Stomach smooth muscle (tissue), 2 donors: ENCODE measurements around the gene ZNF689.

ENCODE experiments used
- H3K27ac ChIP-seq: one replicate; pipeline ENCODE4 v1.7.0; 2013; ENCODE audit warnings: mild to moderate bottlenecking, low read length, inconsistent platforms
- H3K27me3 ChIP-seq, 2 donors: one replicate each; pipeline ENCODE4 v1.7.0; 2013; ENCODE audit warnings: low read length in 2 of 2; ENCODE audit not compliant: insufficient read depth in 2 of 2, control insufficient read depth in 1 of 2
- H3K36me3 ChIP-seq, 2 donors: one replicate each; pipeline ENCODE4 v1.7.0; 2013; ENCODE audit warnings: low read length in 2 of 2; ENCODE audit not compliant: control insufficient read depth in 2 of 2, insufficient read depth in 2 of 2
- H3K4me1 ChIP-seq: one replicate; pipeline ENCODE4 v1.7.0; 2013; ENCODE audit warnings: low read length; ENCODE audit not compliant: control insufficient read depth, insufficient read depth
- H3K4me3 ChIP-seq, 2 donors: one replicate each; pipeline ENCODE4 v1.7.0; 2013; ENCODE audit warnings: low read length in 2 of 2
- H3K9ac ChIP-seq, 2 donors: one replicate each; pipeline ENCODE4 v1.7.0; 2013; ENCODE audit warnings: low read length in 2 of 2, mild to moderate bottlenecking in 1 of 2
- H3K9me3 ChIP-seq, 2 donors: one replicate each; pipeline ENCODE4 v1.7.0; 2013; ENCODE audit warnings: low read length in 2 of 2; ENCODE audit not compliant: control insufficient read depth in 2 of 2
- donor health status: healthy.
- donor health status: Pancreatic carcinoma.

Gene ZNF689

GRCh38 chr16:30615358-30616091, 5.3 kb upstream of the ZNF689 start:
- Histone ChIP-seq H3K4me1 (no peaks in the 10 kb centered on the region), H3K9me3 (no peaks in the 10 kb centered on the region), H3K9ac (no peak overlapping the region), H3K4me3 (no peak overlapping the region), H3K27ac (no peak overlapping the region), H3K27me3 (no peaks in the 10 kb centered on the region), H3K36me3 (no peaks in the 10 kb centered on the region)

DNA sequence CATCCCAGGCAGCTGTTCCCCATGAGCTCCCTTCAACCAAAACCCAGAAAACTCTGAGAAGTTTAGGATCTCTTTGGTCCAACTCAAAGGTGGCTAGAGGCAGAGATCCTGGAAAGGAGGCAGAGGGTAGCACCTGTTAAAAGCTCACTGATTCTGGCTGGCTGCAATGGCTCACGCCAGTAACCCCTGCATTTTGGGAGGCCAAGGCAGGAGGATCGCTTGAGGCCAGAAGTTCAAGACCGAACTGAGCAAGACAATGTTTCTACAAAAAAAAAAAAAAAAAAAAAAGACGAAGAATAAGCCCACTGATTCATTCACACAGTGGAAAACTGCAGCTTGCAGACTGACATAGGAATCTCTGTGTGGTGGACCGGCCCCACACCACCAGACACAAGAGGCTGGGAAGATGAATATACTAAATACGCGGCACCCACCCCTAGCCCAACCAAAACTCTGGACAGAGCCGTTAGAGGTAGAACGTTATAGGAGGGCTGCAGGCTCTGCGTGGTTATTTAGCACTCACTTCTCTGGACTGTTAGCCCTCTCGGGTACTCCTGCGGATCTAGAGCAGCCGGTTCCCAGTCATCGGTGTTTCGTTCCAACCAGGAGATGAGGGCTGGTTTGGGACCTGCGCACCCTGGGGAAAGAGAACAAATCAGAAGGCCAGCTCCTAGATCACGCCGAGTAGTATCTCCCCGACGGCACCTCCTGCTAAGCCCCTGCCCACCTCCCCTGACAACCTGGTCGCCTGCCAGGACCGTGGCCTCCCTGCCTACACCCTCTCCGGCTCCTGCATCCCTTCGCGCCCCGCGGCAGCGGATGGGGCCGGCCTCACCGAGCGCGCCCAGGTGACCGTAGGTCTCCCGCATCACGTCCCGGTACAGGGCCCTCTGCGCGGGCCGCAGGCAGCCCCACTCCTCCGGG, 925 bp downstream of the ZNF689 start:
- Histone ChIP-seq H3K36me3 (peaks cover 11 to 15% of the 10 kb centered on the region in 2 donors), H3K9ac (peak overlapping the region; percentile 87 to 99), H3K9me3 (no peaks in the 10 kb centered on the region), H3K27ac (peak overlapping the region; percentile 95), H3K27me3 (no peaks in the 10 kb centered on the region), H3K4me1 (peaks cover 9% of the 10 kb centered on the region), H3K4me3 (peak overlapping the region; percentile 81 to 95)

- no peaks in the 10 kb centered on the region for H3K27me3 ChIP-seq
- H3K4me1 ChIP-seq = peaks cover 9% of the 10 kb centered on the region
- H3K27ac ChIP-seq = no peak overlapping the region
- peaks cover 29 to 34% of the 10 kb centered on the region in 2 donors for H3K36me3 ChIP-seq
- peaks cover 0 to 1% of the 10 kb centered on the region in 2 donors for H3K9me3 ChIP-seq
- H3K4me3 ChIP-seq = no peak overlapping the region
- no peak overlapping the region for H3K9ac ChIP-seq
Observed at GRCh38 chr16:30606004-30606403, 4.2 kb downstream of the ZNF689 start.

DNA sequence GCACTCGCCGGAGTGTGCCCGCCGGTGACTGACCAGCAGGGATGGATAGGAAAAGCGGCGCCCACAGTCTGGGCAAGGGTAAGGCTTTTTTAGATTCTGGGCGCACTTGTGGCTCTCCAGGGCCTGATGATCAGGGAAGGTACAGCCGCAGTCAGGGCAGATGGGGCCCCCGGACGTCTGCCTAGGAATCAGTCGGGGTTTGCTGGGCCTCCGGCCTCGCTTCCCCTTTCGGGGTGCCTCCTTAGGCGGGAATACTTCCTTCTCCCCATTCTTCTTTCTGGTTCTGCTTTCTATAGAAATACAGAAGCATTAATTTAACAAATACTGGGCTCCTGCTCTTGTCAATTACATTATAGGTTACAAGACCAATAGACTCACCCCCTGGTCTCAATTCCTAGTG, 5.0 kb downstream of the ZNF689 start:
- peaks cover 0 to 2% of the 10 kb centered on the region in 2 donors for H3K9me3 ChIP-seq
- H3K9ac ChIP-seq = no peak overlapping the region
- peaks cover 9% of the 10 kb centered on the region for H3K4me1 ChIP-seq
- H3K27me3 ChIP-seq = no peaks in the 10 kb centered on the region
- no peak overlapping the region for H3K4me3 ChIP-seq
- no peak overlapping the region for H3K27ac ChIP-seq
- peaks cover 29 to 34% of the 10 kb centered on the region in 2 donors for H3K36me3 ChIP-seq

DNA sequence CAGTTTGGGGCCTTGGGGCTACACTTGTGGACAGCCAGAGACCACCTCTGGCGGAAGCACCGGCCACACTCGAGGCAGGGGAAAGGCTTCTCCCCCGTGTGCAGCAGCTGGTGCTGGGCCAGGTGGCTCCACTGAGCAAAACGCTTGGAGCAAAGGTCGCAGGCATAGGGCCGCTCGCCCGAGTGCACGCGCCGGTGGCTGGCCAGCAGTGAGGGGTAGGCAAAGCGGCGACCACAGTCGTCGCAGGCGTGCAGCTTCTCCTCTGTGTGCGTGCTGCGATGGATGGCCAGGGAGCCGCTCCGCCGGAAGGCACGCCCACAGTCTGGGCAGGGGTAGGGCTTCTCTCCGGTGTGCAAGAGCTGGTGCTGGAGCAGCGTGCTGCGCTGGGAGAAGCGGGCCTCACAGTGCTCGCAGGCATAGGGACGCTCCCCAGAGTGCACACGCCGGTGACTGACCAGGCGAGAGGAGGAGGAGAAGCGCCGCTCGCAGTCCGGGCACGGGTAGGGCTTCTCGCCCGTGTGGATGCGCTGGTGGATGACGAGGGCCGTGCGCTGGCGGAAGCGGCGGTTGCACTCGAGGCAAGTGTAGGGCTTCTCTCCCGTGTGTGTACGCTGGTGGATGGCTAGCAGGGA, 5.8 kb downstream of the ZNF689 start:
- H3K27me3 ChIP-seq = no peaks in the 10 kb centered on the region
- H3K36me3 ChIP-seq = peaks cover 29 to 34% of the 10 kb centered on the region in 2 donors
- H3K9ac ChIP-seq = no peak overlapping the region
- peaks cover 7% of the 10 kb centered on the region for H3K4me1 ChIP-seq
- no peak overlapping the region for H3K4me3 ChIP-seq
- no peak overlapping the region for H3K27ac ChIP-seq
- H3K9me3 ChIP-seq = peaks cover 0 to 2% of the 10 kb centered on the region in 2 donors

- no peaks in the 10 kb centered on the region for H3K27me3 ChIP-seq
- peaks cover 29 to 34% of the 10 kb centered on the region in 2 donors for H3K36me3 ChIP-seq
- H3K4me3 ChIP-seq = no peak overlapping the region
- no peak overlapping the region for H3K27ac ChIP-seq
- peaks cover 3% of the 10 kb centered on the region for H3K4me1 ChIP-seq
- peaks cover 0 to 2% of the 10 kb centered on the region in 2 donors for H3K9me3 ChIP-seq
- no peak overlapping the region for H3K9ac ChIP-seq
Observed at GRCh38 chr16:30603945-30604315, 6.3 kb downstream of the ZNF689 start.

GRCh38 chr16:30602616-30603277, 7.4 kb downstream of the ZNF689 start:
- Histone ChIP-seq H3K9me3 (peaks cover 0 to 2% of the 10 kb centered on the region in 2 donors), H3K9ac (peak overlapping the region in 1 of 2 donors; percentile 13), H3K36me3 (peaks cover 29 to 32% of the 10 kb centered on the region in 2 donors), H3K4me1 (no peaks in the 10 kb centered on the region), H3K4me3 (no peak overlapping the region), H3K27ac (no peak overlapping the region), H3K27me3 (no peaks in the 10 kb centered on the region)

DNA sequence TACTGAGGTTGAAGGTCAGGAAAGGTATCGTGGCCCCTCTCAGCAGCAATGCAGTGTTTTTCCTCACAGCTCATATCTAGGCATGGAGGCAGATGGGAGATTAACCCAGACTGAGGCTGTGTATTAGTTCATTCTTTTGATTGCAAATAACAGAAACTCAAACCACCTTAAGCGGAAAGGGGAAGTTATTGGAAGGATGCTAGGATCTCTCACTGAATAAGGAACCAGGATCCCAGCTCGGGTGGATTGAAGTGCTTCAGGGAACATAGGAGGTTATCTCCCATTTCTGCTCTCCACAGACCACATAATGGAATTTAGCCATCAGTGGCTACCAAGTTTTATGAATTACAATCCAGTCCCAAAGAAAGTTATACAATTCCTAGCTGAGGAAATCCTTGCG, 8.2 kb downstream of the ZNF689 start:
- Histone ChIP-seq H3K9me3 (peaks cover 0 to 2% of the 10 kb centered on the region in 2 donors), H3K9ac (no peak overlapping the region), H3K27ac (no peak overlapping the region), H3K36me3 (peaks cover 27 to 29% of the 10 kb centered on the region in 2 donors), H3K27me3 (no peaks in the 10 kb centered on the region), H3K4me3 (no peak overlapping the region), H3K4me1 (no peaks in the 10 kb centered on the region)

DNA sequence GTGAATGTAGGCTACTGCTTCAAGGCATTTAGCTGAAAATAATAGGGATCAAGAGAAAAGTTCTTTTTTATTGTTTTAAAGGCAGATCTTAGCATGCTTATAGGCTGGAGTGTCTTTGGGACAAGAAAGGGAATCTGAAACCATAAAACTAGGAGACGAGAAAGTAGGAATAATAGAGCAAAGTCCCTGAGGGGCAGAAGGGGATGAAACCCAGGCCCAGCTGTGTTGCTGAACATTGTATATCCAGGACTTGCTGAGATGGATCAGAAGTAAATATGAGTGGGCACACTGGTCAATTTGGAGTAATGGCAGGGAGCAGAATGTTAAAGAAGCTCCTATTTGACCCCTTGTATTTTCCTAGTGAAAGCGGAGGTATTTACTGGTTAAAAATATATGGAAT, 9.3 kb downstream of the ZNF689 start:
- Histone ChIP-seq H3K27ac (no peak overlapping the region), H3K27me3 (no peaks in the 10 kb centered on the region), H3K9me3 (peaks cover 0 to 2% of the 10 kb centered on the region in 2 donors), H3K4me1 (no peaks in the 10 kb centered on the region), H3K4me3 (no peak overlapping the region), H3K36me3 (peaks cover 24 to 29% of the 10 kb centered on the region in 2 donors), H3K9ac (no peak overlapping the region)

DNA sequence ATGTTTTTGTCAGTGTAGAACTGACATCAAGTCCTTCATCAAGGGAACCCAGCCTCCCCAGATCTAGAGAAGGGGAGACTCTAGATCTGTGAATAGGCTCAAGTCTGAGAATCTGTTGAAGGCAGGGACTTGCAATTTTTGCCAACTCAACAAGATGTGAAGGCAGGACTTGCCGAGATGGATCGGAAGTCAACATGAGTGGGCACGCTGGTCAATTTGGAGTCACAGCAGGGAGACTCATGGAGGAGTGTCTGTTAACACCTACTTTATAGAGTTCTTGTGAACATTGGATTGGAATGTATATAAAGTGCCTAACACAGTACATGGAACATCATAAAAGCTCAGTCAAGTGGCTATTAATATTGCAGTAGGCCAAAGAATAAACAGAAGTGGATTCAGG, 10.0 kb downstream of the ZNF689 start:
- no peak overlapping the region for H3K27ac ChIP-seq
- H3K4me3 ChIP-seq = no peak overlapping the region
- H3K9ac ChIP-seq = no peak overlapping the region
- H3K4me1 ChIP-seq = no peaks in the 10 kb centered on the region
- H3K36me3 ChIP-seq = peaks cover 24 to 25% of the 10 kb centered on the region in 2 donors
- no peaks in the 10 kb centered on the region for H3K27me3 ChIP-seq
- H3K9me3 ChIP-seq = peaks cover 0 to 2% of the 10 kb centered on the region in 2 donors
